HG02678 (cell line): Measurements from ENCODE around the gene DHCR7.

Source experiments
- ATAC-seq: cut with Tn5 transposase; IDR thresholded peaks from one replicate; pipeline ENCODE4 v1.9.1; 2021; ENCODE audit warnings: mild to moderate bottlenecking, moderate library complexity; ENCODE audit not compliant: unreplicated experiment

The DHCR7 gene

DNA sequence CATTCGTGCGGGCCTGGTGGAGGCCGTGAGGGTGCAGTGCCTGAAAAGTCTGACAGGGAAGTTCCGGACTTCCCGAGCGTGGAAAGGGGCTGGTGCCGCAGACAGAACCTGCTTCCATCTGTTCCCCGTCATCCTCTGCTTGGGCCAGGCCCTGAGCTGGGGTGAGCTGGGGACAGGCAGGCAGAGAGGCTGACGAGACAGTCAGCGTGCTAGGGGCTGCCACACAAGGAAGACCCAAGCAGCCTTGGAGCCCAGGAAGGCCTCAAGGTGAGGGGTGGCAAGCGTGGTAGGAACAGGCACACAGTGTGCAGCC is 30.3 kb upstream of the DHCR7 start:
- ATAC-seq: no peak

DNA sequence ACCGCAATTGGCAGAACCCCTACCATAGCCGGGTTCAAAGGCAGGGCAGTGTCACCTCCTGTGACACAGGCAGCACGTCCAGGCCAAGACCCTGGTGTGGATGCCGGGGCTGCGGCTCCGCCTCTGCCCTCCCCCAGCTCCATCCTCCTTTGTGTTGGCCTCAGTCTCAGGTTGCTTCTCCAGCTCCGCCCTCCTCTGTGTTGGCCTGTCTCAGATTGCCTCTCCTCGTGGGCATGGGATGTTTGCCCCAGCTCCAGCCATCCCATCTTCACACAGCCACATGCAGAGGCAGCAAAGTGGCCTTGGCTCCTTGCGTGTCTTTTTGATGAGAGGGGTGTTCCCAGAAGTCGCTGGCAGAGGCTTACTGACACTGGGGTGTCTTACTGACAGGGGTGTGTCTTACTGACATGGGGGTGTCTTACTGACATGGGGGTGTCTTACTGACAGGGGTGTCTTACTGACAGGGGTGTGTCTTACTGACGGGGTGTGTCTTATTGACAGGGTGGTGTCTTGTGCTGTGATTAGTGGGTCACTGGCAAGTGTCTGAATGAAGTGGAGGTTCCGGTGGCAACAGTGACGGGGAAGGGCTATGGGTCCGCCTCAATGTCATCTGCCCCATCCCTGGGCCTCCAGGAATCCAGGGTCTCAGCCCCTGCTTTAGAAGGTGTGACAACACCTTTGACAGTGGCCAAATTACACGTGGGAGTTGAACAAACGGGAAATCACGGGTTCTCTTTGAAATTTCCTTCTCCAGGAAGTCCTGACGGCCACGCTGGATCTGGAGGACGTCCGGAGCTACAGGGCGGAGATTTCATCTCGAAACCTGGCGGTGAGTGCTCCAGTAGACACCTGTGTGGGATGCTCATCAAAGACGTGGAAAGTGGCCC is 29.7 kb upstream of the DHCR7 start:
- ATAC-seq: no peak

GRCh38 chr11:71476926-71477640 is 28.9 kb upstream of the DHCR7 start:
- no peak for ATAC-seq

DNA sequence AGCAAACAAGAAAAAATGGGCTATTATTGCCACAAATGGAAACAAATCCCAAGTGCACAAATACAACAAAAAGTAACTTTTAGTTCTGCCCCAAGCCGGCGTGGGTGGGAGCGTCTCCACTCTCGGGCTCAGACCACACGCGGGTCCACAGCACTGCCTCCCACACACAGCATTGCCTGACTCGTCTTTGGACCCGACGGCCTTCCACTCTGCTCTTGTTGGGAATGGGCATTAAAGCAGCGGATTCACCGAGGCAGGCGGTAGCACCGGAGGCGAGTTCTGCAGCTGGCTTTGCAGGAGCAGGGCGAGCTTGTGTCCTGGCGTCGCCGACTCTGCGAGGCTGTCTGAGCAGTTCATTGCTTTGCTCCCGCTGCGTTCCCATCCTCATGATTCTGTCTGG is 27.8 kb upstream of the DHCR7 start:
- ATAC-seq: no peak

DNA sequence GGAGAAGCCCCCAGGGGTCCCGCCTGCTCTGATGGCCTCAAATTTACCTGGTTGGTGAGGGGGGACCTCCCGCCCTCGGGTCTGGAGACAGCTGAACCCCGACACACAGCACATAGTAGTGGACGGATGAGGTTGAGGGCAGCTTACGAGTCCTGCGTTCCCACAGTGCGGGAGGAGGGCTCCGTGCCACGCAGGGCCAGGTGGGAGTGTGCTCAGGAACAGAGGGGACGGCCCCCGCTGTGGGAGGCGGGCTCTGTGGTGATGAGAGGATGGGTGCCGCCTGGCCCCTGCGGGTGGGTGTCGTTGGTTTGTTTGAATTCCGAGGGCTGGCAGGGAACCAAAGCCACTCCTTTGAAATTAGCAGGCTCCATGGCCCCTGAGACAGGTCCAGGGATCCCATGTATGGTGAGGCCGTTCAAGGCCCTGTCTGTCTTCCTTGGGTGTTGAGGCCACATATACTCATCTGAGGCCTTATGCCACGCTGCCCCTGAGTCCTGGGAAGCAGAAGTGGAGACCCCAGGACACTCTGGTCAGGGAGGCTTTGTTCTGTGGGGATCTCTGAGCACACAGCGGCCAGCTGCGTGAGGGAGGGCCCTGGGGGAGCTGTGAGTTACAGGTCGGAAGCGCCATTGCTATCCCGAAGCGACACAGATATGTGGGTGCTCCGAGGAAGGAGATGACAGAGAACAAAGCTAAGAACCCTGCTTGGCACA is 26.7 kb upstream of the DHCR7 start:
- no peak for ATAC-seq

DNA sequence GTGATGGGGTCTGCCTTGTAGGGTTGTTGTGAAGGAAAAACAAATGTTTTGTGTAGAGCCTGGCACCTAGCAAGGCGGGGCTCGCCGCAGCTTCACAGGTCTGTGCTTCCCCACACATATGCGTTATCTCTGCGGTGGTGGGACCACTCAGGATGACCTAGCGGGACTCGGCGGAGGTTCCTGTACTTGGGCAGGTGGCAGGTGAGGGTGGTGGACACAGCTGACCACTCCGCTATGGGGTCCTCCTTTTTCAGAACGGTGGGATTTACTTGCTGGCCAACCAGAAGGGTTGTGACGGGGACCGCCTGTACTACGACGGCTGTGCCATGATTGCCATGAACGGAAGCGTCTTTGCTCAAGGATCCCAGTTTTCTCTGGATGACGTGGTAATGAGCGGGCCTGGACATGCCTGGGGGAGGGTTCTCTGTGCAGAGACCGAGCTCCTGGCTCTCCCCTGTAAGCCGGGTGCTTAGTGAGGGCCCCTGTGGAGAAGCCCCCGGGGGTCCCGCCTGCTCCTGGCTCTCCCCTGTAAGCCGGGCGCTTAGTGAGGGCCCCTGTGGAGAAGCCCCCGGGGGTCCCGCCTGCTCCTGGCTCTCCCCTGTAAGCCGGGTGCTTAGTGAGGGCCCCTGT is 26.1 kb upstream of the DHCR7 start:
- ATAC-seq: no peak

DNA sequence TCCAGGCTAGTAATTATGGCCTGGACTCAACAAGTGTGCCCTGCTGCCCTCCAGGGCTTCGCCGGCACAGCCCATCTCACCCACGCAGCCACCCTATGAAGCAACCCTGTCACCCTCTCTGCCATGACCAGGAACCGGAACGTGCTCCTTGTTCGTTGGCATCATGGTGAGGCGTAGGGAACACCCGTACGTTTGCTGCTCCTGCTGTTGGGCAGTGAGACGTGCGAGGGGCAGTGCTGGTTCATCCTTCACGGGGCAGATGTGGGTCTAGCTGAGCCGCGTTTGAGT is 25.5 kb upstream of the DHCR7 start:
- no peak for ATAC-seq

DNA sequence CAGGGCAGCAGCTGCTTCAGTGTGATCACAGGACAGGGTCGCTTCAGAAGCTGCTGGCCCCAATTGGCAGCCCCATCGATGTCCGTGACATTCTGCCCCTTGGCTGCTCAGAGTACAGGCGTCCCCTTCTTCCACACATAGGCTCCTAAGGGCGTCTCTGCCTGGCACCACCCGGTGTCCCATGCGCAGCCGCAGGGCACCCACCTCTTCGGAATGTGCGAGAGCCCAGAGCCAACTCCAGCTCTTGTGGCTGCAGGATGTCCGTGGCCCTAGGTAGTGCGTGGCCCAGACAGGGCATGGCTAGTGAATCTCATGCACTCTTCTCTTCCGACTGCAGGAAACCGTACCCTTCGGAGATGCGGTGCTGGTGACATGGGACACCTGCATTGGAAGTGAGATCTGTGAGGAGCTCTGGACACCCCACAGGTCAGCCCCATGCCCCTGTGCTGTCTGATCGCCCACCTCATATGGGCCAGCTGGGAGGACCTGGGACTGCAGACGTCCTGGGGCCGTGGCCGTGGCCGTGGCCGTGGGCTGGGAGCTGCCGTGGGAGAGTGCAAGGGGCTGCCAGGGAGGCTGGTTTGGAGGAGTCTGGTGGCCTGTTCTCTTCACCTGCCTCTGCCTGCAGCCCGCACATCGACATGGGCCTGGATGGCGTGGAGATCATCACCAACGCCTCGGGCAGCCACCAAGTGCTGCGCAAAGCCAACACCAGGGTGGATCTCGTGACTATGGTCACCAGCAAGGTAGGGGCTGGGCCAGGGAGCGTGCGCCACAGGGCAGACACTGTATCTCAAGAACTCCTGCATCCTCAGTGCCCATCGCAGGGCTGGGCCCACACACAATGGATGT is 25.0 kb upstream of the DHCR7 start:
- no peak for ATAC-seq

DNA sequence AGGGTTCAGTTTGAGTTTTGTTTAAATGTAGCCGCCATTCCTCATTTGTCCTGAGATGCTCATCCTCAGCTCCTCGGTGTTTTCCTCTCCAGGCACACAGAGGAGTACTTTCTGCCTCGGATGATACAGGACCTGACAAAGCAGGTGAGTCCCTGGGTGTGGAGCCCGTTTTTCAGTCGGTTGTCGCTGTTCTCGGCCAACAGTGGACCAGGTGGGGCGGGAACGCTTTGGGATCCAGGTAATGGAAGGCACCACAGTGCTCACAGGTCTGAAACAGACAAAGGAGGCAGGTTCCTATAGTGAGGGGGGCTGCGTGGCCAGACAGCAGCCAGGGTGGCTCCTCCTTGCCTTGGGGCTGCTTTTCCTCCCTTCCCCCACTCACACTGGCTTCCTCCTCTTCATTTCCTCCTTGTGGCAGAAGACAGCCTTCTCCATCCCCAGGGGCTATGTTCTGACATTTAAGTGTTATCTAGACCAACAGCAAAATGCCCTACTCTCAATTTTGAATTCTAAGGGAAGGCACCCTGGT is 24.2 kb upstream of the DHCR7 start:
- ATAC-seq: no peak

- ATAC-seq: no peak
These were observed 22.8 kb upstream of the DHCR7 start for GRCh38 chr11:71470946-71471345.

GRCh38 chr11:71467164-71467563 is 19.0 kb upstream of the DHCR7 start:
- no peak for ATAC-seq

- no peak for ATAC-seq
These were observed 18.2 kb upstream of the DHCR7 start for GRCh38 chr11:71466358-71466757.

- ATAC-seq: no peak
These were observed 16.9 kb upstream of the DHCR7 start for GRCh38 chr11:71465054-71465453.

- ATAC-seq: no peak
These were observed 15.4 kb upstream of the DHCR7 start for GRCh38 chr11:71463331-71464211.

- ATAC-seq: no peak
These were observed 14.5 kb upstream of the DHCR7 start for GRCh38 chr11:71462726-71463125.

DNA sequence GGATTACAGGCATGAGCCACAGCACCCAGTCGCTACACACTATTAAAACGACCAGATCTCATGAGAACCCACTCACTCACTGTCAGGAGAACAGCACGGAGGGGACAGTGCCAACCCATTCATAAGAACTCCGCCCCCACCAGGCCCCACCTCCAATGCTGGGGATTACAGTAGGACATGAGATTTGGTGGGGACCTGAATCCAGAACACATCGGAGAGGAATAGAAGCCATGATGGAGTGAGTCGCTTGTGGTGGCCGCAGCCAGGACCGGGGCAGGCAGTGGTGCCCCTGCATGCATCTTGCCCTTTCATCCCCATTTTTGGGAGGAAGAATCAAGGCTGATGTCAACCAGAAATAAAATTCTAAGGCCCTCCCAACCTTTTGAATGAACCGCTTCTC is 13.5 kb upstream of the DHCR7 start:
- ATAC-seq: no peak

- ATAC-seq: no peak
These were observed 11.7 kb upstream of the DHCR7 start for GRCh38 chr11:71459767-71460320.

DNA sequence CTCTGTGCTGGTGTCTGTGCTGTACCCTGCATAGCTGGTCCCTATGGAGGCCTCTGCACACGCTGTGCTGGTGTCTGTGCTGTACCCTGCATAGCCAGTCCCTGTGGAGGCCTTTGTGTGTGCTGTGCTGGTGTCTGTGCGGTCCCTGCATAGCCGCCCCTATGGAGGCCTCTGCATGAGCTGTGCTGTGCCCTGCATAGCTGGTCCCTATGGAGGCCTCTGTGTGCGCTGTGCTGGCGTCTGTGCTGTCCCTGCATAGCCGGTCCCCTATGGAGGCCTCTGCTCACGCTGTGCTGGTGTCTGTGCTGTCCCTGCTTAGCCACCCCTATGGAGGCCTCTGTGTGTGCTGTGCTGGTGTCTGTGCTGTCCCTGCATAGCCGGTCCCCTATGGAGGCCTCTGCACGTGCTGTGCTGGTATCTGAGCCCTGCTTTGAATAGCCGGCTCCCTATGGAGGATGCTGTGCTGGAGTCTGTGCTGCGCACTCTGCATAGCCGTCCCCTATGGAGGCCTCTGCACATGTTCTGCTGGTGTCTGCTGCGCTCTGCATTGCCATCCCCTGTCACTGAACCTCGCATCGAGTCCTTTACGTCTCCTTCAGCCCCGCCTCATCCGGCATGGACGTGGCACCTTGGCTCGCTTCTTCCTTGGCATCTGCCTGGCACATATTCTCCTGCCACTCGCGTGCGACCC is 11.0 kb upstream of the DHCR7 start:
- no peak for ATAC-seq
